Uterus (tissue), 2 donors: Measurements from ENCODE around the gene DAD1.

Experiments used
- POLR2A ChIP-seq, 2 donors: fragments of 450-650 bp; IDR thresholded peaks; one replicate each; pipeline ENCODE4 v1.6.1; 2016; ENCODE audit warnings: antibody characterized with exemption in 2 of 2, mild to moderate bottlenecking in 1 of 2, moderate library complexity in 1 of 2
- TF ChIP-seq, protein P1 (sequence below), 4 experiments: fragments of 200-600 bp in 2 of 4; fragments of 450-650 bp in 2 of 4; sonication (generic) in 2 of 4; IDR thresholded peaks; one replicate each; pipeline ENCODE4 v1.5.1; 2016 to 2019; ENCODE audit warnings: antibody characterized with exemption in 4 of 4, mild to moderate bottlenecking in 2 of 4, moderate library complexity in 1 of 4

DNA sequence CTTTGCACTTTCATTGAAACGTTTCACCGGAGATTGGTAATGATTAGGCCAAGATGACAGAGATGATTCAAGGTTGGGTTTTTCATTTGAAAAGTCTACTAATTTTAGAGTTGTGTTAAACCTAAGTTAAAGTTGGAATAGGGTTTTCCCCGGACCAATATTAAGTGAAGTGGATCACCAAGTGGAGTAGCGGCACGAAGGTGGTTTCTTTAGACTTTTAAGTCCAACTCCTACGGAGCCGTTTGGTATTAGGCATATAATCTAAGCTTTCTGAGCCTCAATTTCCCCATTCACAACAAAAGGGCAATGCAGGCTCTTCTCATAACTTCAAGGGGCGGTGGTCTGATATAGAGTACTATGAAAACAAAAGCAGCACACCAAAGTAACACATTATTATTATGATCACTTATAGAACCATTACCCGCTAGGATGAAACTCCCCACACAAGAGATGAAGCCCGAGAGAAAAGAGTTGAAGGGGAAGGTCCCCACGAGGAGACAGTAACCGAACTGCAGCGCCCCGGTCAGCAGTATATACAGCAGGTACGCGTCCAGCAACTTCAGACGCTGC is 413 bp downstream of the DAD1 start:
- no peak for TF ChIP-seq POLR2A (IDR thresholded peaks at IDR 0.05)
- TF ChIP-seq, protein P1, sequence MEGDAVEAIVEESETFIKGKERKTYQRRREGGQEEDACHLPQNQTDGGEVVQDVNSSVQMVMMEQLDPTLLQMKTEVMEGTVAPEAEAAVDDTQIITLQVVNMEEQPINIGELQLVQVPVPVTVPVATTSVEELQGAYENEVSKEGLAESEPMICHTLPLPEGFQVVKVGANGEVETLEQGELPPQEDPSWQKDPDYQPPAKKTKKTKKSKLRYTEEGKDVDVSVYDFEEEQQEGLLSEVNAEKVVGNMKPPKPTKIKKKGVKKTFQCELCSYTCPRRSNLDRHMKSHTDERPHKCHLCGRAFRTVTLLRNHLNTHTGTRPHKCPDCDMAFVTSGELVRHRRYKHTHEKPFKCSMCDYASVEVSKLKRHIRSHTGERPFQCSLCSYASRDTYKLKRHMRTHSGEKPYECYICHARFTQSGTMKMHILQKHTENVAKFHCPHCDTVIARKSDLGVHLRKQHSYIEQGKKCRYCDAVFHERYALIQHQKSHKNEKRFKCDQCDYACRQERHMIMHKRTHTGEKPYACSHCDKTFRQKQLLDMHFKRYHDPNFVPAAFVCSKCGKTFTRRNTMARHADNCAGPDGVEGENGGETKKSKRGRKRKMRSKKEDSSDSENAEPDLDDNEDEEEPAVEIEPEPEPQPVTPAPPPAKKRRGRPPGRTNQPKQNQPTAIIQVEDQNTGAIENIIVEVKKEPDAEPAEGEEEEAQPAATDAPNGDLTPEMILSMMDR (IDR thresholded peaks at IDR 0.05), result no peak
